RCC 7860 (cell line): Measurements from ENCODE around the gene KAZN.

Experiments used
- DNase-seq: peaks from one replicate; pipeline ENCODE4 v3.0.0-alpha.2; 2015; ENCODE audit warnings: low spot score
- FAIRE-seq: peaks from 2 replicates; lab custom pipeline; 2012; peaks lifted over from hg19 to GRCh38; lab: Jason Lieb, UNC

KAZN gene

DNA sequence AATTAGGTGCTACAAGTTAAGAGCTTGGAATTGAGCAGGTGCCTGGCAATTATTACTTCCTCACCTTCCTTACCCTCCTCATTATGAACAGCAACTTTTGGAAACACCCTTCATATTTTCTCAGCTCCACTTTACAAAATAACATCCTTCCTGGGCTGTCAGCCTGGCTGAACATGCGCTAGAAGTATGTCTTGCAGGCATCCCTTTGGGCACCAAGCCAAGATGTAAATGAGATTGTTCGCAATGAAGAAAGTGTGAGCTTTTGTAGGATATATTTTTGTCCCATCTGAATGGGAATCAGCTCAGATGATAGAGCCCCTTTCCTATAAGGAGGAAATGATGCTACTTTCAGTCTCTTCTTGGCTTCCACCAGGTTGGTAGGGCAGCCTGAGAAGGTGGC is 245.9 kb downstream of the KAZN start:
- FAIRE-seq, result no peak
- no peak for DNase-seq

DNA sequence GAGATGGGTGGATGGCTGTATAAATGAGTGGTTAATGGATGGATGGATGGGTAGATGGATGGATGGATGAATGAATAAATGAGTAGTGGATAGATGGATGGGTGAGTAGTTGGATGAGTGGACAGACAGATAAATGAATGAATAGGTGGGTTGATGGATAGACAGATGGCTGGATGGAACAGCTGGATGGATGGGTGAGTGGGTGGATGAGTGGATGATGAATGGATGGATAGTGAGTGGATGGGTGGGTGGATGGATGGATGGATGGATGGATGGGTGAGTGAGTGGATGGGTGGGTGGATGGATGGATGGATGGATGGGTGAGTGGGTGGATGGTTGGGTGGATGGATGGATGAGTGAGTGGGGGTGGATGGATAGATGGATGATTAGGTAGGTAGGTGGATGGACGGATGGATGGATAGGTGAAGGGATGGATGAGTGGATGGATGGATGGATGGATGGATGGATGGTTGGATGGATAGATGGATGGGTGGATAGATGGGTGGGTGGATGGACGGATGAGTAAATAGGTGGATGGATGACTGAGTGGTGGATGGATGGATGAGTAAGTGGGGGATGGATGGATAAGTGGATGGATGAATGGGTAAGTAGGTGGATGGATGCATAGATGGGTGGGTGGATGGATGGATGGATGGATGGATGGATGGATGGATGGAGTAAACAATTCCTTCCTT is 246.6 kb downstream of the KAZN start:
- DNase-seq, result no peak
- FAIRE-seq, result no peak

DNA sequence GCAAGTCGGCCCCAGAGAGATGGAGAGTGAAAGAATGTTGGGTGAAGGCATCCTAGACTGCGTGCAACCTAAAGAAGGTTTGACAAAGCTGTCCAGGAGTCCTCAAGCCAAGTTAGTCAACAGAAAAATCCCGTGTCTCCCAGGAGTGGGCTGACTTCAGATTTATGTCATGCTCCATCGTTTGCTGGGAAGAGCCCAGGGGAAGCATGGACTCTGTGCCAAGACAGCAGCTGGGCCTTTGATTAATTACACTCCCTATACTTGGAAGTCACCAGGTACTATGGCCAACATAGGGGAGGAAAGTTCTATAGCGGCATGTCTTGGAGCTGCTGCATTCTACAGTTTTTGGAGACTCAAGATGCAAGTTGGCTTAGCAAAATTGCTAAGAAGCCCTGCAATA is 247.4 kb downstream of the KAZN start:
- no peak for DNase-seq
- no peak for FAIRE-seq

DNA sequence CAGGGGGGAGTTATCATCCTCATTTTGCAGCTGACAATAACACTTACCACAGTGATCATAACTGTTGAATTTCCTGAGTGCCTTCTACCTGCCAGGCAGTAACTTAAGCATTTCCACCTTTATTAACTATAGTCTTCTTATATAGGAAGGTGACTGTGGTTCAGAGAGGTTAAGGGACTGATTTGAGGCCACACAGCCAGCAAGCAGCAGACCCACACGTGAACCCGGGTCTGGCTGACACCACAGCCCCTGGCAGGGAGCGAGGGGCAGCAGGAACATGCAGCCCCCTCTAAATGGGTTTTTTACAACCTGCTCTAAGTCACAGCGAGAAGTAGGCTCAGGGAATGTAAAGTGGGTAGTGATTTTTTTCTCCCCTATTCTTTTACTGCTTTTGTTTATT is 248.2 kb downstream of the KAZN start:
- DNase-seq, result no peak
- FAIRE-seq, result no peak

DNA sequence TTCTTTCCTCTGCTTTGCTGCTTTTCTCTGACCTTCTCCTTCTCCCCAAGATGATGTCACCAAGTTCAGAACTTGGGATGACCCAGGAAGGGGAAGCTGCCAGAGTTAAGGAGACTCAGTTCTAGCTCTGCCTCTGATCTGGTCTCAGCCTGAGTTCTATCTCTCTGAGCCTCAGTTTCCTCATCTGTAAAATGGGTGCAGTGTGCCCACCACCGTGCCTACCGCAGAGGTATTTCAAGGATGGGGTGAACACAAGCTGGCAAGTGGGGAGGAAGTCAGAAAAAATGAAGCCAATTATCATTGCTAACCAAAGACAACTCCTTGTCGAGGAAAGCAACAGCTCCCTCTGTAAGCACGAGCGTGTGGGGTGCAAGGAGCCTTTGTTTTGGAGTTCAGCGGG is 249.7 kb downstream of the KAZN start:
- no peak for DNase-seq
- FAIRE-seq, result no peak

DNA sequence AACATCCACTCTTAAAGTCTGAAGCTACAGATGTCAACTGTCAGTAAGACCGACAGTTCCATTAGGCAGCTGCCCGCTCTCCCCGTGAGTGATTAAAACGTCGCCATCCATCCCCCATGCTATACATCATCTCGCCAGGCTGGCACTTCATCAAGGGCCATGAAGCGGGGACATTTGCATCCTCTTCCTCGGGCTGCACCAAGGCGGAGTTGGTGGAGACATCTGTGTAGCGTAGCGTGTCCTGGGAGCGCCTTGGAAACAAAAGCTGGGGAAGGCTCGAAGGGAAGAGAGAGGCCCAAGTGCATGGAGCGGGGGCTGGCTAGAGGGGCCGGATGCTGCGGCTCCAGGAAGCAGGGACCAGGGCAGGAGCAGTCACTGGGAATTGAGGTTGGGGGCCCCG is 250.1 kb downstream of the KAZN start:
- no peak for FAIRE-seq
- DNase-seq, result no peak

DNA sequence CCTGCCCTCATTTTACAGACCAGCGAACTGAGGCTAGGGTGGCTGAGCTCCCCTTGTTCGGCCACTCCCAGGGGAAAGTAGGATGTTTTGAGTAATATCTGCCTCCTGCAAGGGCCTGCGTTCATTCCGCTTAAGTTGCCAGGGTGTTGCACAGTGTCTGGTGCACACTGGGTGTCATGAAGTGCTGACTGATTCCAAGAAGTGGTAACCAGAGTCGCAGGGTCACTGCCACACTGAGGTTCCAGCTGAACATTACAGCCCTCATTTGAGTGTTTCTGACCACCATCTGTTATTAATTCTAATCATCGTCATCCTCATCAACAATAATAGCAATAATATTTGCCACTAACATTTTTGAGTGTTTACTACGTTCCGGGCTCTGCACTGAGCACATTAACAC is 250.6 kb downstream of the KAZN start:
- DNase-seq, result no peak
- no peak for FAIRE-seq

DNA sequence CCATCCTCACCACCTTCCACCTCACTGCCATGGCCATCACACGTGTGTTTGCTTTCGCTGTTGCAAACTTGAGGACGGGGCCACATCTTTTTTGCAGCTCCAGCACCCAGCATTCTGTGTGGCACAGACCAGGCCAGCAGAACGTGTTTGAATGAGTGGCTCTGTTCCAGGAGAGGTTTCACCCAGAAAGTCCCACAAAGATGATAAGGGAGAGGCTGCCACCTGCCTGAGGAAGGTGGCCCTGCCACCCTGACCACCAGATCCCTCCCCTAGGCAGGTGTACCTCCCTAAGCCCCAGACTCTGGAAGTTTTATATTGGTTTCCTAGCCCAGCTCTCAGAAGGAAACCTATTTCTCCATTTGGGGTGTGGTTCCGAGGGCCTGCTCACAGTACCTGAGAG is 252.1 kb downstream of the KAZN start:
- peak; percentile 38 for DNase-seq
- no peak for FAIRE-seq

DNA sequence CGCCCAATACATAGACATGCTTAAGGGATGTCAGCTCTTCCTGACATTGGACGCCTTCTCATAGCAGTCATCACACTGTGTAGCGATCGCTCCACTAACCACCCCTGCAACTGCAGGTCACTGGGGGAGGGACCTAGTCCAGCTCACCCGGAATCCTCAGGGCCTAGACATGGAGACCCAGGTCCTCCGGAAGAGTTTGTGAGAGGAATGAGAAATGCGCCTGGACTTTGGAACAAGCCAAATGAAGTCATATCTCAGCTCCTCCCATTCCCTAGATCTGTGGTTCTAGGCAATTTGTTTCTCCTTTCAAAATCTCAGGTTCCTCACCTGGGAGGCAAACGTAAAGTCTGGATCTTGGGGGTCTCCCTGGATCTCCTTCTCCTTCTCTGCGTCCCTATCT is 253.3 kb downstream of the KAZN start:
- no peak for FAIRE-seq
- no peak for DNase-seq

DNA sequence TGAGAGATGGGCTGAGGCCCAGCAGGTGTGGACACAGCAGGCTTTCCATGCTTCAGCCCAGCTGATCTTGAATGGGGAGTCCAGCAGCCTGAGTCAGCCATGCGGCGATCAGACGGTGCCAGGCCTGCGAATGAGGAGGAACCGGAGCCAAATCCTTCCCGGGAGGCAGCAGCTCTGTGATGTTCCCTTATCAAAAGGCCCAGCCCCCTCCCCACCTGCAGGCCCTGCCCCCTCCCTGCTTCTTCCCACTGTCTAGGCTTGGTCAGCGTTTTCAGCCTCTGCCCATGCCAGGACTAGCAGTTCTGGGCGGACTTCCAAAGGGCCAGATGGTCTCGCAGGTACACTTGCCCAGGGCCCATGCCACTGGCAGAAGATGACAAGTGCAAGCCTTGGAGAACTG is 253.8 kb downstream of the KAZN start:
- no peak for FAIRE-seq
- DNase-seq, result no peak

DNA sequence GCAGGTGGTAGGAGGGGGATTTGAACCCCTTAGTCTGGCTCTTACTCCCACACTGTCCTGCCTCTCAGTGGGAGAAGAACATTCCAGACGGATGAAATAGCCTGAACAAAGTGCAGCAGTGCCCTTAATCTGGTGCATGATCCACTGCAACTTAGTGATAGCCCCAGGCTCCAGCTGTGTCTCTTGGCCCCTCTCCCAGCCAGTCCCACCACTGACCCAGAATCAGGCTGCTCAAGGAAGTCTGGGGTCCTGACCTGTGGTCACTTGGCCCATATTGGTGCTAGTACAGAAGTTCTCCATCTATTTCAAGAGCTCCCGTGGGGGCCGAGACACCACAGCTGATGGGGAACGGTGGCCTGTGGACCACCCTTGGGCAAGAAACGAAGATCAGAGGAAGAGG is 255.0 kb downstream of the KAZN start:
- FAIRE-seq (no peak), DNase-seq (no peak)

DNA sequence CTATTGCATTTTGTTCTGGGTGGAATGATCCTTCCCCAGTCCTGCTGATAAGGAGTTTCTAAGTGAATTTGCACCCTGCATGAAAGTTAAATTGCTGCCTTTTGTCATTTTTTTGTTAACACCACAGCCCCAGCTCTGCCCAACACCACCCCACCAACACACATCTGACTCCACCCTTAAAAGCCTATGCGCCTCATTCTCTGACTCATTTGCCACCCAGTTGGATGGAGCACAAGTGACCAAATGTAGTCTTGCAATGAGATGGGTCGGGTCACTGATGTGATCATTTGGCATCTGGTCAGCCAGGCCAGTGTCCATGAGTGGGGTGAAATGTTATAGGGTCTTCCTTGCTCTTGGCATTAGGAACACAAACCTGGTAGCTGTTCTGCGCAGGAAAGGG is 256.8 kb downstream of the KAZN start:
- FAIRE-seq, result no peak
- no peak for DNase-seq

DNA sequence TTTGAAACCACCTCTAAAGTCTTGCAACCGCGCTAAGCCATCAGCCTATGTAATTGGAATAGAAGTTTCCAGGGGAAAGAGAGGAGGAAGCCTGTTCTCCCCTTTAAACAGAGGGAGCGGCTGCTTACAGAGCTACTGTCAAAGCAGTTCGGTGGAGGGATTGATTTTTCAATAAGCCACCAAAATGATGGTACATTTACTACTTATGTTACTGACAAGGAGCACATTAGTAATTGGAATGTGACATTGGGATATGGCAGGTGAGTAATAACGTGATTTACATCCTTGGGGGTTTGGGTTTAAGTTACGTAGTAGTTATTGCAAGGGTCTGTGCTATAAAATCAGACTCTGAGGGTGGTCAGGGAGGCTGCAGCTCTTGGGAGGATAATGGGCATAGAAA is 257.3 kb downstream of the KAZN start:
- DNase-seq, result no peak
- FAIRE-seq, result no peak

DNA sequence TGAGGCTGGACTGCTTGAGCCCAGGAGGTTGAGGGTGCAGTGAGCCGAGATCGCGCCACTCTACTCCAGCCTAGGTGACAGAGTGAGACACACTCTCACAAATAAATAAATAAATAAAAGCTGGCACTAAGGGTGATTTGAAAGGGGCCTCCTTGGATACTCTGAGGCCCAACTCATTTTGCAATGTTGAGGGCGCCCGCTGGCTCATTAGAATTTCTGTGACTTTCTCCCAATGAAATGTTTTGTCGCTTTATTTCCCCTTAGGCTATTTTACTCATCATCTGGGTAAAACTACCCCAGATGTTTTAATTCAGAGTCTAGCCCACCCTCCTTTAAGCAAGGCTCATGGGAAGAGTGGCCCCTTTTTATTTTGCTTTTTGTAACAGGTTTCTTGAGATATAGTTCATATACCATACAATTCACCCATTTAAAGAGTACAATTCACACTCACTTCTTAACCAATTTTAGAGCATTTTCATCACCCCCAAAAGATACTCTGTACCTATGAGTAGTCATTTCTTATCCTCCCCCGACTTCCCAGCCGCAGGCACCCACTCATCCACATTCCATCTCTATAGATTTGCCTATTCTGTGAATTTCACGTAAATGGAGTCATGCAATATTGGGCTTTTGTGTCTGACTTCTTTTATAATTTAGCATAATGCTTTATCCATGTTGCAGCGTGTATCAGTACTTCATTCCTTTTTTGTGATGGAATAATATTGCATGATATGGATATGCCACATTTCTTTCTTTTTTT is 259.1 kb downstream of the KAZN start:
- DNase-seq, result no peak
- FAIRE-seq, result no peak

DNA sequence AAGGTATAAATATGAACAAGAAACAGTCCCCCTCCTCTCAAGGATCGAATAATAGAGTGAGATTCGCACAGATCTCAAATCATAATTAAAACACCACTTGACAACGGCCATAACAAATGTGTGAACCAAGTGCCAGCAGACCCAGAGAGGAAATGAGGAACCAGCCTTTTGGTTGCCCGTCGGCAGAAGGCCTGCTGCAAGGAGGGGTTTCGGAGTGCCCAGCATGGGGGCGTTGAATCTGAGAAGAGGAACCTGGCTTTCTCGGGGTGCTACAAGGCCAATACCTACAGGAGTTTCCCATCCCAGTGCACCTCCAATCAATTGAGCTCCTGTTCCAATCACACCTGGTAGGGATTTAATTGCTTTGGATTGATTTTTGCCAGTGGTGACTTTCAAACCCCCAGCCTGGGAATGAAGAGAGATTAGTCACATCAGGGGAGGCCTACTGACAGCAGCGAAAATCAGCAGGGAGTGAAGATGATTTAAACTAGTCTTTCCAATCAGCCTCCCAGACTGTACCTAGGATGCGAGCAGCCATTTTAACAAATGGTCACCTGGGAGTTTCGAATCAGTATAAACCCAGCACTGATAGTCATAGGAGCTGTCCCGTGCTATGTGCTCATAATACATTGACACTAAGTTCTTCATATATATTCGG is 263.8 kb downstream of the KAZN start:
- DNase-seq (no peak), FAIRE-seq (no peak)

DNA sequence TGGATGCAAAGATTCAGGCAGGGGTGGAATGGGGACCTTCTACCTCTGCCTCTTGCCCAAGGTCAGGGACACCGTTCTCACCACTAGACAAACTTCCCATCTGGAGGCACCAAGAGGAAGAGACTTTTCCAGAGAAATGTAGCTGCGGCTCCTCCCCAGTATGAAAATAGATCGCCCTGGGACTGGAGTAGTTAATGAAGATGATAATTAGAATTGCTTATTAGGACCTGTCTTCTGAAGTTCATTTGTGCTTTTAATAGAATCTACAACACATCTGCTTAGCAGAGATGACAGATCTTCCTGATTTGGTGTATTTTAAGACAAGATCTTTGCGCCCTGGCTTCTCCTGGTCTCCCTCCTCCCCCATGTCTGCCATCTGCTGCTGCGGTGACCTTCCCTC is 266.6 kb downstream of the KAZN start:
- no peak for FAIRE-seq
- no peak for DNase-seq

DNA sequence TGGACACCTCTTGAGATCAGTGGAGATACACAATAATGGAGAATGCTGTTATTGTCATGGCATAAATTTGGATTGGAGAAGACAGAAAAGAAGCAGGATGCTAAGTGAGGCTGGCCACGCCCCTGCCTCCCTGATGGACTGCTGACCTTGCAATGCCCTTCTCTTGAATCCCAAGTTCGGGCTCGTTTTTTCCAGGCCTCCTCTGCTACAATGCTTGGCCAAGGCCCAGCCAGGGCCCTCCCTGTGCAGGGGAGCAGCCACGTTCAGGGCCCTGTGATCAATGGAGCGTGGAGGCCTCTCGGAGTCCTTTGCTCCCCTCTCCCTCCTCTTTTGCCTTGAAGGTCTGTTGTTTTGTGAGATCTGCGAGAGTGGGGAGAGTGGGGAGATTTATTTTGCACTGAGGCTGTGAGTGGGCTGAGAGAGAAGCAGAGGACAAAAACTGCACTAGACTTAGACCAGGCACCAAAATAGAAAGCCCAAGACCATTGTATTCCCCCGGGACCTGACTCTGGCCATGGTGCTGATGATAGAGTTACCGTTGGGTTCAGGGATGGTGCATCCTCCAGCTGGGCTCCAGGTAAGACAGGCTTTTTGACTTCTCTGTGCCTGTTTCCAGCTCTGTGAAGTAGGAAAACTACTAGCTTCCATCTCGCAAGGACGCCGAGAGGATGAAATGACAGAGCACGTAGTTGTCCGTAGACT is 268.6 kb downstream of the KAZN start:
- no peak for DNase-seq
- FAIRE-seq, result no peak

DNA sequence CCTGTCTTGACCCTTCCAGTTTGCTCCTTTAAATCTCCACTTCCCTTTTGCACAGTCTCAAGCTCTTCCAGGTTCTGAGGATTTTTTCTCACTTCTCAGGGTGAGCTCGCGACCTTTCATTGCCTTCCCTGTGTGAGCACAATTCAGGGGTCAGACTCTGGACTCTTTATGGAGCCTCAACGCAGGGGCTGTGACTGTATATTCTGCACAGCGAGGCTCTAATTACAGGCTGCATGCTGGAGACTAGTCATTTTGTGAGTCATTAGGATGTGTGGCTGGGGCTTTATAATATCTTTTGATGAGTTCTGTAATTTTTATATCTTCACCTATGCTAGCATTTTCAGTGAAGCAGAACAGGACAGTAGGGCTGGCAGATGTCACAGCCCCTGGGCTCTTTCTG is 270.7 kb downstream of the KAZN start:
- FAIRE-seq, result no peak

DNA sequence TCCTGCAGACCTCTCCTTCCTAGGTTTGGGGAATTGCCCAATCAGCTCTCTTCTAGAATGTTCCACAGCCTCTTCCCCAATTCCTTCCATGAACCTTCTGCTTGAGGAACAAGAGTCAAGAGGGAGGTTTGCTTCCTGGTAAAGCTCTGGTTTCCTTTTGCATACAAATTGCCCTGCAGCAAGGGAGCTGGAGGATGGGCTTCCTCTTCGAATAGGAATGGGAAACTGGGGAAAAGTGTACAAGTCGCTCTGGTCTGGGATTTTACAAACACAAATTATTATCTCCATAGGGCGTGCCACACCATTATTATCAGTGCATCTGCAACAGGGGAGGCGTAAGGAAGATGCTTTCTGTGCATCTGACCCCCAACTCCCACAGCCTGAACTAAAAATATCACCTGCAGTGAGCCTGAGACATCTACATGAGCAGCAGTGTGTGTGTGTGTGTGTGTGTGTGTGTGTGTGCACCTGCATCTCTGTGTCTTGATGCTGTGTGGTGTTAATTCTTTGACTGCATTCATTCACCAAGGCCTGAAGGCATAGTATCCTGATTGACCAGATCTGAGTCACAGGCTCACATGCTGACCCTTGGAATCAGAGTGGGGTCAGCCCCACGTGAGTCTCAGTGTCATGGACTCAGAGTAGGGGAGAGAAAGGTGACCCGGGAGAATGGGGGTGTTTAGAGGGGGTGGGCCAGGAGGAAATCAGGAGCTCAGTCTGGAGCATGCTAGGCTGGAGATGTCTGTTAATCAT is 272.9 kb downstream of the KAZN start:
- FAIRE-seq, result no peak
- DNase-seq, result no peak

More for the DNA sequence above, 270.7 kb downstream of the KAZN start:
- DNase-seq, result no peak

DNA sequence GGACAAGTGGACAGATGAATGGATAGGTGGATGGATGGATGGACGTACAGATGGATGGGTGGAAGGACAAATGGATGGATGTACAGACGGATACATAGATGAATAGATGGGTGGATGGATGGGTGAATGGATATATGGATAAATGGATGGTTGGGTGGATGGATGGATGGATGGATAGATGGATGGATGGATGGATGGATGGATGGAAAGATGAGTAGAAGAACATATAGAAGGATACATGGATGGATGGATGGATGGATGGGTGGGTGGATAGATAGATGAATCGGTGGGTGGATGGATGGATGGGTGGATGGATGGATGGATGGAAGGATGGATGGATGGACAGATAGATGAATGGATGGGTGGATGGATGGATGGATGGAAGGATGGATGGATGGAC is 274.3 kb downstream of the KAZN start:
- FAIRE-seq, result no peak
- DNase-seq, result no peak

DNA sequence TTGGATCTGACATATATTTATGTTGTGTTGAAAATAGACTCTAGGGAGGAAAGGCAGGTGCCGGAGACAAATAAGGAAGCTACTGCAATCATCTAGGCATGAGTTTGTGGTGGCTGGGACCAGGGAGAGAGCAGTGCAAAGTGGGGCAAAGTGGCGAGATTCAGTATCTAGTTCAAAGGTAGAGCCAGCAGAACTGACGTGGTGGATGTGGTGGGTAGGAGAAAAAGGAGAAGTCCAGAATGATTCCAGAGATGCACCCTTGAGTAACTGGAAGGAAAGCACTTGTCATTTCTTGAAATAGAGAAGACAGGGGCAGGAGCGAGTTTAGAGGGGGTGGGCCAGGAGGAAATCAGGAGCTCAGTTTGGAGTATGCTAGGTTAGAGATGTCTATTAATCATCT is 275.2 kb downstream of the KAZN start:
- DNase-seq, result no peak
- no peak for FAIRE-seq
